Measurements from ENCODE around the gene IL1RN.

The IL1RN gene

GRCh38 chr2:113113807-113114206, 13.6 kb upstream of the IL1RN start:
- Histone ChIP-seq H3K4me3 (no peak overlapping the region), H3K4me1 (no peaks in the 10 kb centered on the region), H3K9me3 (no peaks in the 10 kb centered on the region), H3K36me3 (replicated peaks) (no peaks in the 10 kb centered on the region), H3K27me3 (ENCODE audit: low read depth) (no peaks in the 10 kb centered on the region)
- in situ Hi-C loops (cut with MboI; ENCODE audit: low sequenced_read_pairs), result no loop called here
- no peak for DNase-seq (ENCODE audit: low spot score in 2 of 2)

GRCh38 chr2:113114224-113114945, 13.0 kb upstream of the IL1RN start:
- H3K4me3 ChIP-seq, result no peak overlapping the region
- H3K27me3 ChIP-seq (ENCODE audit: low read depth), result no peaks in the 10 kb centered on the region
- no peak for DNase-seq (ENCODE audit: low spot score in 2 of 2)
- no peaks in the 10 kb centered on the region for H3K9me3 ChIP-seq
- no peaks in the 10 kb centered on the region for H3K36me3 ChIP-seq (replicated peaks)
- H3K4me1 ChIP-seq, result no peaks in the 10 kb centered on the region
- in situ Hi-C loops (cut with MboI; ENCODE audit: low sequenced_read_pairs), result no loop called here

- in situ Hi-C loops (cut with MboI; ENCODE audit: low sequenced_read_pairs), result no loop called here
- no peak for DNase-seq (ENCODE audit: low spot score in 2 of 2)
- Histone ChIP-seq H3K27me3 (ENCODE audit: low read depth) (no peaks in the 10 kb centered on the region), H3K9me3 (no peaks in the 10 kb centered on the region), H3K36me3 (replicated peaks) (no peaks in the 10 kb centered on the region), H3K4me1 (no peaks in the 10 kb centered on the region), H3K4me3 (no peak overlapping the region)
Observed at GRCh38 chr2:113114996-113115395, 12.4 kb upstream of the IL1RN start.

DNA sequence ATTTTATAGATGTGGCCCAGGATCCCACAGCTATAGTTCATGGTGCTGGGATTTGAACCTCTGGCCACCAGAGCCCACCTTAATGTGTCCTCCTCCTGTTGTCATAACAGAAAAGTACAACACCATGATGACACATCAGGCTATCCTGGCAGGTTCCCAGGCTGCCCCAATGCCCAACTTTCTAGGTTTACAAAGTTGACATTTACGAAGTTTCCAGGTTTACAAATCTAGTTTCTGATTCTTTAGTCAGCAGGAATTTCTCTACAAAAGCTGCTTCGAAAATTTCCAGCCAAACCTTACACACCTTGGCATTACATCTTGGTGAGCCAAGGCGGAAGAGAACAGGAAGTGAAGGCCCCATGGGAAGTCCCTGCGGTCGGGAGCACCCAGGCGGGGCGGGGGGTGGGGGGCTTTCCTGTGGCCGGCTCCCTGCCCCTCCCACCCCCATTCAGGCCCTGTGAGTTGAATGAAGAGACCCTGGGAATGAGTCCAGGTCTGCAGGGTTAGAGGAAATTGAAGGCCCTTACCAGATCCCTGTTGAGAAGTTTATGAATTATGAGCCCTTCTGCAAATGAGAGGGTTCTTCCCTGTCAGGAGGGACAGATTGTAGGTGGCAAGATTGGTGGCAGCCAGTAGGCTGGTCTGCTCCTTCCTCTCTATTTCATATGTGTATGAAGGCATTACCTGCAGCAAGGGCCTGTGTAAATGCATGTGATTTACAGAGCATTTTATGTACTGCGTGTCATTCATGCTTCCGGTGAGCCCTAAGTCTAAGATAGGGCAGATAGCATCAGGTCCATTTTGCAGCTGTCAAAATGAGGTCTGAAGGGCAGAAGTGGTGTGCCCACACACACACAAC, 11.1 kb upstream of the IL1RN start:
- Histone ChIP-seq H3K9me3 (no peaks in the 10 kb centered on the region), H3K4me1 (no peaks in the 10 kb centered on the region), H3K36me3 (replicated peaks) (no peaks in the 10 kb centered on the region), H3K4me3 (no peak overlapping the region), H3K27me3 (ENCODE audit: low read depth) (no peaks in the 10 kb centered on the region)
- DNase-seq (ENCODE audit: low spot score in 2 of 2), result no peak
- in situ Hi-C loops (cut with MboI; ENCODE audit: low sequenced_read_pairs), result no loop called here

- no peaks in the 10 kb centered on the region for H3K27me3 ChIP-seq (ENCODE audit: low read depth)
- H3K9me3 ChIP-seq, result no peaks in the 10 kb centered on the region
- no peak for DNase-seq (ENCODE audit: low spot score in 2 of 2)
- in situ Hi-C loops (cut with MboI; ENCODE audit: low sequenced_read_pairs), result no loop called here
- no peaks in the 10 kb centered on the region for H3K4me1 ChIP-seq
- no peaks in the 10 kb centered on the region for H3K36me3 ChIP-seq (replicated peaks)
- H3K4me3 ChIP-seq, result no peak overlapping the region
Observed at GRCh38 chr2:113117541-113118262, 9.7 kb upstream of the IL1RN start.

DNA sequence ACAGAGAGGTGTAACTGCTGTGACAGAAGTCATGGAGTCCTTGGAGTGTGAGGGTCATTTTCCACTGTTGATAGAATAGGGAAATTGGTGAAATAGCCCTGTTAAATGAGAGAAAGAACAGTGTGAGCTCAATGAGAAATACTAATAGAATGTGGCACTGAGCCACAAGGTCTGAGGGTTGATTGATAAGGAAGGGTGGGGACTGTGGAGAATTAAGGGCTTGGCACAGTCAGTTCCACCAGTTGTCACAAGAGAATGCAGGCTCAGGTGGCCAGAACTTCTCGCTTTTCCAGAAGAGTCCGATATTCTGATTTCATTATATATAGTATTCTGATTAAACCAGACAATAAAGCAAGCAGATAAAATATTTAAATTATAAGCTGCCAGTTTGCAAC, 9.1 kb upstream of the IL1RN start:
- no peak for DNase-seq (ENCODE audit: low spot score in 2 of 2)
- Histone ChIP-seq H3K27me3 (ENCODE audit: low read depth) (no peaks in the 10 kb centered on the region; the same call in 1 of the 2 replicates), H3K4me3 (no peak overlapping the region), H3K4me1 (no peaks in the 10 kb centered on the region), H3K36me3 (replicated peaks) (no peaks in the 10 kb centered on the region), H3K9me3 (no peaks in the 10 kb centered on the region)
- in situ Hi-C loops (cut with MboI; ENCODE audit: low sequenced_read_pairs), result no loop called here

GRCh38 chr2:113119111-113119510, 8.3 kb upstream of the IL1RN start:
- in situ Hi-C loops (cut with MboI; ENCODE audit: low sequenced_read_pairs), result no loop called here

GRCh38 chr2:113120861-113121260, 6.5 kb upstream of the IL1RN start:
- Histone ChIP-seq H3K4me3 (no peak overlapping the region), H3K36me3 (replicated peaks) (no peaks in the 10 kb centered on the region), H3K9me3 (no peaks in the 10 kb centered on the region), H3K27me3 (ENCODE audit: low read depth) (no peaks in the 10 kb centered on the region; the same call in 1 of the 2 replicates), H3K4me1 (no peaks in the 10 kb centered on the region)
- in situ Hi-C loops (cut with MboI; ENCODE audit: low sequenced_read_pairs), result no loop called here
- DNase-seq (ENCODE audit: low spot score in 2 of 2), result no peak

More at GRCh38 chr2:113119111-113119510, 8.3 kb upstream of the IL1RN start:
- no peaks in the 10 kb centered on the region; the same call in 1 of the 2 replicates for H3K27me3 ChIP-seq (ENCODE audit: low read depth)
- DNase-seq (ENCODE audit: low spot score in 2 of 2), result no peak
- no peak overlapping the region for H3K4me3 ChIP-seq
- no peaks in the 10 kb centered on the region for H3K36me3 ChIP-seq (replicated peaks)
- H3K9me3 ChIP-seq, result no peaks in the 10 kb centered on the region
- H3K4me1 ChIP-seq, result no peaks in the 10 kb centered on the region

DNA sequence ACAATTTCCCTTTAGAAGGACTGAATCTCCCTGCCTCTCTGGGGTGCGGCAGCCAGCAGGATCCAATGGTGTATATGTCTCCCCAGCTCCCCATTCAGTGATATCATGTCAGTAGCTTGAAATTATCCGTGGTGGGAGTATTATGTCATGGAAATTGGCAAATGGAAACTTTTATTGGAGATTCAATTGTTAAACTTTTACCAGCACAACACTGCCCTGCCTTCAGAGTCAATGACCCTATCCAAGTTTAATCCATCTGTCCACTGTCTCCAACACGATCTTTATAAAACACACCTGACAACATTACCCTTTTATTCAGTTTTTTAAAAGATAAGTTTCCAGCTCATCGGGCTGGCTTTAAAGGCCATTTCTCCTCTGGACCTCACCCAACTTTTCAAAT, 5.0 kb upstream of the IL1RN start:
- H3K4me1 ChIP-seq, result no peaks in the 10 kb centered on the region
- no peaks in the 10 kb centered on the region for H3K9me3 ChIP-seq
- H3K4me3 ChIP-seq, result no peak overlapping the region
- in situ Hi-C loops (cut with MboI; ENCODE audit: low sequenced_read_pairs), result no loop called here
- H3K36me3 ChIP-seq (replicated peaks), result no peaks in the 10 kb centered on the region
- no peaks in the 10 kb centered on the region; the same call in 1 of the 2 replicates for H3K27me3 ChIP-seq (ENCODE audit: low read depth)
- no peak for DNase-seq (ENCODE audit: low spot score in 2 of 2)

GRCh38 chr2:113123726-113124125, 3.7 kb upstream of the IL1RN start:
- Histone ChIP-seq H3K27me3 (ENCODE audit: low read depth) (no peaks in the 10 kb centered on the region; the same call in 1 of the 2 replicates), H3K4me3 (no peak overlapping the region), H3K36me3 (replicated peaks) (no peaks in the 10 kb centered on the region), H3K4me1 (no peaks in the 10 kb centered on the region), H3K9me3 (no peaks in the 10 kb centered on the region)
- in situ Hi-C loops (cut with MboI; ENCODE audit: low sequenced_read_pairs), result no loop called here
- DNase-seq (ENCODE audit: low spot score in 2 of 2), result no peak

GRCh38 chr2:113124181-113124961, 3.0 kb upstream of the IL1RN start:
- no peak for DNase-seq (ENCODE audit: low spot score in 2 of 2)
- no peaks in the 10 kb centered on the region for H3K4me1 ChIP-seq
- no peaks in the 10 kb centered on the region; the same call in 1 of the 2 replicates for H3K27me3 ChIP-seq (ENCODE audit: low read depth)
- H3K9me3 ChIP-seq, result no peaks in the 10 kb centered on the region
- no peak overlapping the region for H3K4me3 ChIP-seq
- in situ Hi-C loops (cut with MboI; ENCODE audit: low sequenced_read_pairs), result no loop called here
- H3K36me3 ChIP-seq (replicated peaks), result no peaks in the 10 kb centered on the region

DNA sequence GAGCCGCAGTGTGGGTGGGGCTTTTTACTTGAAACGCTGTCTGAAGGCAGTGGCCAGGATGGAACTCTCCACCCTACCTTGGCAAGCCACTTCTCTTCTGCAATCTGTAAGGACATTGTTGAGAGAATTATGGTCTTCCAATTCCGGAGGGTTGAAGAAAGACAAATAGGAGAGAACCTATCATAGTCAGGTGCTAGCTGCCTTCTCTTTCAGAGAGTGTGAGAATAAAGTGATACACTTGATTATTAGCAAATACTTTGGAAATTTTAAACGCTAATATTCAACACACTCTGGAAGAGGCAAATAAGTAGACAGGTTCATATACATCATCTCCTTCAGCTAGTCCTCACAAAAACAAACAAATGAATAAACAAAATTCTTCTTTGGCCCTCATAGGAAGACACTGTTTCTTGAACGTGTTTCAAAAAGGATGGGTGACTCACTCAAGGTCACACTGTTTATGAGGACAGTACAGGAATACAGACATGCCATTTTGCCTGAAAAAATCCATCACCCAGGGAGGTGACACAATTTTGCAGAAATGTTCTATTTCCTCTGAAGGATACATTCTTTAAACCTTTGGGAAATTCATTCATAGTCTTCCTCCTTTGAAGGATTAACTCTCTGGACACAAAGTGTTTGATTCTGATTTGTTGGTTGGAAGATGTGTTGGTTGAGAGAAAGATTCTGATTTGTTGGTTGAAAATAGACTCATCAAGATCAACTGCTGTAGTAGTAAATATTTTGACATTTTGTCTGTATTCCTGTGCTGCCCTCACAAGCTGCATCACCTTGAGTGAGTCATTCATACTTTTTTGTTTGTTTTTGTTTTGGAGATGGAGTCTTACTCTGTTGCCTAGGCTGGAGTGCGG, 2.2 kb upstream of the IL1RN start:
- no peaks in the 10 kb centered on the region for H3K36me3 ChIP-seq (replicated peaks)

More for the DNA sequence above, 2.2 kb upstream of the IL1RN start:
- Histone ChIP-seq H3K27me3 (ENCODE audit: low read depth) (no peaks in the 10 kb centered on the region; the same call in 1 of the 2 replicates), H3K4me3 (no peak overlapping the region), H3K9me3 (no peaks in the 10 kb centered on the region), H3K4me1 (no peaks in the 10 kb centered on the region)
- DNase-seq (ENCODE audit: low spot score in 2 of 2), result no peak
- in situ Hi-C loops (cut with MboI; ENCODE audit: low sequenced_read_pairs), result no loop called here

Measured in HAP-1 (cell line).